ENCODE data around the gene LRRC55. TPM values are rescaled to one million over a fixed set of nuclear protein-coding genes. Genes with fewer than 3 reads are reported as not detected.

LRRC55 gene
- total RNA-seq, 1 experiment from 2014 or later: not detected

DNA sequence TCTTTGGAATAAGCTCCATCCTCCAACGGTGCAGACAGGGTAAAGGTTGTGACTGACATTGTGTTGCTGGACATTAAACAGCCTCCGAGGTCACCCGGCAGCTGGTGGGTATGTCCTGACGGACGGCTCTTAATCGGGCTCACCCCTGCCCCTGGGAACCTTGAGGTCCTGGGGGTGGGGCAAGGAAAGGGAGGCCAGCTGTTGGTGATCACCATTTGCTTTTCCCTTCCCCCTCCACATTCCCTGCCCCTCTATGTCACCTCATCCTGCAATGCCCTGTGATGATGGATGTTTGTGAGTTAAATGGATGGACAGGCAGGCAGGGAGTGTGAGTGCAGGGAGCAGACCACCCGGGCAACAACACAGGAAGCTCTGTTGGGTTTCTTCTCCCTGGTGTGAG, 29.0 kb downstream of the LRRC55 start:
- no peak for DNase-seq
- H3K36me3 ChIP-seq (ENCODE audit: insufficient read depth, low read length): no peaks in the 10 kb centered on the region

DNA sequence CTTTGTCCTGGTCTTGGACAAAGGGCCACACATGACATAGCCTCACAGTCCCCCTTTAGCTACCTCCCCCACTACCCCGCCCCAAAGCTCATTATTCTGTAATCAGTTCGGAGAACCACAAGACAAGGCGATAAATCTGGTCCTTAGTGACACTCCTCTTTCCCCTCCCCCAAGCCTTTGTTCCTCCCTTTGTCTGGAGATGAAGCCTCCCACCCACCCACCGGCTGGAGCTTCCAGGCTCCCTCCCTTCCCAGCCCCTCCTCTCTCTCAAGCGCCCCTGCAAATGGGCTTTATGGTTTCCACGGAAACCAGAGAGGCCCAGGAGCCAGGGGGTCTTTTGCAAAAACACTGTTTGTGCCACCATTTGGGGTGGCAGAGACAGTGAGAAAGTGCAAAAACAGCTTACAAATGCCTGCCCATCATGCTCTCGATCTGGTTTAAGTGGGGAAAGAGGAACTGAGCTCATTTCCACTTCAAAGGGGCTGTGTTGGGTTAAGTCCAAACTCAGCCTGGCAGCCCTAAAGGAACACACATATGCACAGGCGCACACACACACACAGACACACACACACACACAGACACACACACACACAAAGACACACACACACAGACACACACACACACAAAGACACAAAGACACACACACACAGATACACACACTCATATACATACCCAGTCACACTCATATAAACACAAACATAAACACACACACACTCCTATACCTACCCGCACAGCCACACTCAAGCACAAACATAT, 31.8 kb downstream of the LRRC55 start:
- Histone ChIP-seq H2AFZ (ENCODE audit: low read length) (no peak overlapping the region), H3K4me3 (ENCODE audit: low read length) (no peak overlapping the region), H3K27ac (ENCODE audit: low read length) (no peak overlapping the region), H3K9ac (ENCODE audit: low read length) (no peak overlapping the region), H4K20me1 (ENCODE audit: insufficient read depth, low read depth, low read length) (no peaks in the 10 kb centered on the region), H3K79me2 (ENCODE audit: low read length) (no peaks in the 10 kb centered on the region), H3K9me3 (ENCODE audit: low read length) (no peaks in the 10 kb centered on the region), H3K36me3 (ENCODE audit: insufficient read depth, low read length) (no peaks in the 10 kb centered on the region), H3K4me2 (ENCODE audit: low read depth, low read length, poor library complexity, severe bottlenecking) (no peak overlapping the region), H3K27me3 (ENCODE audit: low read length) (no peaks in the 10 kb centered on the region), H3K4me1 (ENCODE audit: low read length) (no peaks in the 10 kb centered on the region), H3K9me2 (replicated peaks; ENCODE audit: insufficient read depth, low read length) (no peaks in the 10 kb centered on the region)
- DNase-seq: no peak

More for the DNA sequence above, 29.0 kb downstream of the LRRC55 start:
- Histone ChIP-seq H3K9me3 (ENCODE audit: low read length) (no peaks in the 10 kb centered on the region), H2AFZ (ENCODE audit: low read length) (no peak overlapping the region), H3K9ac (ENCODE audit: low read length) (no peak overlapping the region), H3K4me3 (ENCODE audit: low read length) (no peak overlapping the region), H4K20me1 (ENCODE audit: insufficient read depth, low read depth, low read length) (no peaks in the 10 kb centered on the region), H3K9me2 (replicated peaks; ENCODE audit: insufficient read depth, low read length) (no peaks in the 10 kb centered on the region), H3K27ac (ENCODE audit: low read length) (no peak overlapping the region), H3K27me3 (ENCODE audit: low read length) (no peaks in the 10 kb centered on the region), H3K4me1 (ENCODE audit: low read length) (no peaks in the 10 kb centered on the region), H3K4me2 (ENCODE audit: low read depth, low read length, poor library complexity, severe bottlenecking) (no peak overlapping the region), H3K79me2 (ENCODE audit: low read length) (no peaks in the 10 kb centered on the region)

DNA sequence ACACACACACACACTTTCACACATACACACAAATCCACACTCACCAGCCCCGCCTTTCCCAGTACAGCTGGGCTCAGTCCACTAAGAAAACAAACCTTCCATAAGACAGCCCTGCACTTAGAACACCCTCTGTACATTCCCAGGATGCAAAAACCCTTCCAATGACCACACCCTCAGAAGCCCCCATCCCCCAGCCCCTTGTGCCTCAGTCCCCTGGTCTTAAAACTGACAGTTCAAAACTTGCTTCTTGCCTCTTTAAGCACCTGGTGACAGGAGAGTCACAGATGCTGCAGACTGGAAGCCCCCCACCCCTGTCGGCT, 32.3 kb downstream of the LRRC55 start:
- Histone ChIP-seq H3K27ac (ENCODE audit: low read length) (no peak overlapping the region), H3K9me3 (ENCODE audit: low read length) (no peaks in the 10 kb centered on the region), H3K4me2 (ENCODE audit: low read depth, low read length, poor library complexity, severe bottlenecking) (no peak overlapping the region), H2AFZ (ENCODE audit: low read length) (no peak overlapping the region), H3K9ac (ENCODE audit: low read length) (no peak overlapping the region), H3K4me1 (ENCODE audit: low read length) (no peaks in the 10 kb centered on the region), H3K79me2 (ENCODE audit: low read length) (no peaks in the 10 kb centered on the region), H3K9me2 (replicated peaks; ENCODE audit: insufficient read depth, low read length) (no peaks in the 10 kb centered on the region), H3K4me3 (ENCODE audit: low read length) (no peak overlapping the region), H3K36me3 (ENCODE audit: insufficient read depth, low read length) (no peaks in the 10 kb centered on the region), H4K20me1 (ENCODE audit: insufficient read depth, low read depth, low read length) (no peaks in the 10 kb centered on the region), H3K27me3 (ENCODE audit: low read length) (no peaks in the 10 kb centered on the region)
- DNase-seq: no peak

DNA sequence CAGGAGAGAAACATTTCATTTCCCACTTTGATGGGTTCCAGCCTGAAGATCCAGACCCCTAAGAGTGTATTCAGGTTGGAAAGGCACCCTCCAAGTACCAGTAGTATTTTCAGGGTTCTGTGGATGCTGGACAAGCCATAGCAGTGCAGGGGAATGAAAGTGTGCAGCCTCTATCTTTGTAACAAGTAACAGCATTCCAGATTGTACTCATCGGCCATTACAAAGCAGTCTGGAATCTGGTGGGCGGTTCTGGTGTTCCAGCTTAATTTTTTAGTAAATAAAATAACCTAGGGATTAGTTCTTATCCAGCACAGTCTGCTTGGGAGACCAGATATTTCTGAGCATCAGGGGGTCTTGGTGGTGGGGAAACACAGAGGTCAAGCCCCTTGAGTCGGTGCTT, 32.7 kb downstream of the LRRC55 start:
- no peaks in the 10 kb centered on the region for H3K4me1 ChIP-seq (ENCODE audit: low read length)
- no peak for DNase-seq
- H3K4me2 ChIP-seq (ENCODE audit: low read depth, low read length, poor library complexity, severe bottlenecking): no peak overlapping the region
- no peaks in the 10 kb centered on the region for H3K36me3 ChIP-seq (ENCODE audit: insufficient read depth, low read length)
- no peaks in the 10 kb centered on the region for H4K20me1 ChIP-seq (ENCODE audit: insufficient read depth, low read depth, low read length)
- H3K4me3 ChIP-seq (ENCODE audit: low read length): no peak overlapping the region
- no peaks in the 10 kb centered on the region for H3K27me3 ChIP-seq (ENCODE audit: low read length)
- no peaks in the 10 kb centered on the region for H3K79me2 ChIP-seq (ENCODE audit: low read length)
- no peaks in the 10 kb centered on the region for H3K9me2 ChIP-seq (replicated peaks; ENCODE audit: insufficient read depth, low read length)
- no peaks in the 10 kb centered on the region for H3K9me3 ChIP-seq (ENCODE audit: low read length)
- H2AFZ ChIP-seq (ENCODE audit: low read length): no peak overlapping the region
- no peak overlapping the region for H3K27ac ChIP-seq (ENCODE audit: low read length)
- H3K9ac ChIP-seq (ENCODE audit: low read length): no peak overlapping the region

DNA sequence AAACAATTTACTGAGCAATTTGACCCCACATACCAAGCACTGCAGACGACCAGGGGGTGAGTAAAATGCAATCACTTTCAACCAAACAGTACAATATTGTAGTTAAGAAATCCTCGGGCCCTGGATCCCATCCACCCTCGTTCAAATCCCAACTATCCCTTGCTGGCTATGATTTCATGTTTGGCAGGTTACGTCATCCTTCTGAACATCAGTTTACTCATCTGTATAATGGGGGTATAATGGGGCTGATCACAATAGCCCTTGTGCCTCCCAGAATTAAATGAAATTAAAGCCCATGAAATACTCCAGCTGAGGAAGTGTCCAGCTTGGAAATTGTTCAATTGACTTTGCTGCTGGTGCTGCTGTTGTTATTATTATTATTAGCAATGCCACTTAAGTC, 34.7 kb downstream of the LRRC55 start:
- Histone ChIP-seq H3K4me3 (ENCODE audit: low read length) (no peak overlapping the region), H3K79me2 (ENCODE audit: low read length) (no peaks in the 10 kb centered on the region), H3K4me1 (ENCODE audit: low read length) (no peaks in the 10 kb centered on the region), H3K27ac (ENCODE audit: low read length) (no peak overlapping the region), H3K9me3 (ENCODE audit: low read length) (no peaks in the 10 kb centered on the region), H3K9me2 (replicated peaks; ENCODE audit: insufficient read depth, low read length) (no peaks in the 10 kb centered on the region), H3K9ac (ENCODE audit: low read length) (no peak overlapping the region), H2AFZ (ENCODE audit: low read length) (no peak overlapping the region), H3K27me3 (ENCODE audit: low read length) (no peaks in the 10 kb centered on the region), H4K20me1 (ENCODE audit: insufficient read depth, low read depth, low read length) (no peaks in the 10 kb centered on the region), H3K4me2 (ENCODE audit: low read depth, low read length, poor library complexity, severe bottlenecking) (no peak overlapping the region), H3K36me3 (ENCODE audit: insufficient read depth, low read length) (no peaks in the 10 kb centered on the region)
- no peak for DNase-seq

DNA sequence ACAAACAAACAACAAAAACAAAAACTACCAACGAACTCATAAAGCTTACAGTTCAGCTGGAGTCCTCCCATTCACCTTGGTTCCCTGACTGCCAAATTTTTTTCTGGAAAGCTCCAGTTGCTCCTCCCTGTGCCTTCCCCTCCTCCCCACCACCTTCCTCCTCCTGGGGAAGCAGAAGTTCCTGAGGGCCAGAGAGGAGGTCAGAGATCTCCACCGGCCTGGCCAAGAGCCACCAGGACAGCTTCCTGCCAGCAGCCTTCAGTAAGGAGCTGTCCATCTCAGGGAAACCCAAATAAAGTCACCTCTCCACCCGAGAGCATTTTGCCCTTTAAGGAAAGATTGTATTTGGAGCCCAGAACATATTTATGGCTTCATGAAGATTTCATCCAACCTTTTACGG, 35.3 kb downstream of the LRRC55 start:
- Histone ChIP-seq H3K9ac (ENCODE audit: low read length) (no peak overlapping the region), H3K9me2 (replicated peaks; ENCODE audit: insufficient read depth, low read length) (no peaks in the 10 kb centered on the region), H3K4me3 (ENCODE audit: low read length) (no peak overlapping the region), H2AFZ (ENCODE audit: low read length) (no peak overlapping the region), H3K79me2 (ENCODE audit: low read length) (no peaks in the 10 kb centered on the region), H3K4me1 (ENCODE audit: low read length) (no peaks in the 10 kb centered on the region), H3K9me3 (ENCODE audit: low read length) (no peaks in the 10 kb centered on the region), H4K20me1 (ENCODE audit: insufficient read depth, low read depth, low read length) (no peaks in the 10 kb centered on the region), H3K4me2 (ENCODE audit: low read depth, low read length, poor library complexity, severe bottlenecking) (no peak overlapping the region), H3K36me3 (ENCODE audit: insufficient read depth, low read length) (no peaks in the 10 kb centered on the region), H3K27ac (ENCODE audit: low read length) (no peak overlapping the region), H3K27me3 (ENCODE audit: low read length) (no peaks in the 10 kb centered on the region)
- no peak for DNase-seq

DNA sequence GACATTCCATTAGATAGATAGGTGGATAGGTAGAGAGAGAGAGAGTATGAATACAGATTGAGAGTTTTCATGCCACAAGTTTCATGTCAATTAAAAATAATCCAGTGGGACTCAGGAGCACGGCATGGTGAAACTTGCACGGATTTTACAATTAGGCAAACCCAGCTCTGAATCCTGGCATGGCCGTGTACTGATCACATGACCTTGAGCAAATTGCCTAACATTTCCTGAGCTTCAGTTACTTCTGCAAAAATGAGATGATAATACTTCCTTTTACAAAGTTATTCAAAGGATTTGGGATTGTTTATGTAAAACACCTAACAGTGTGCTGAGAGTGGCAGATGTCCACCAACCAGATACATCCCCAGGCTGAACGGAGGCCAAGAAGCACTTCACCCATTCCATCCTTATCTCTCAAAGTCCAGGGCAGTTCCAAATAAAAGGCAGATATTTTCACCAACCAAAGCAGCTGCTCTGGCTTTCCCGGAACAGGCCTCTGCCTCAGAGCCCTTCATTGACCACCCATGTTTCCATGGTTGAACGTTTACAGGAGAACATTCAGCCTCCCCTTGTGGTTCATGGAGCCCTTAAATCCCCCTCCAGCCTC, 37.4 kb downstream of the LRRC55 start:
- no peak overlapping the region for H3K9ac ChIP-seq (ENCODE audit: low read length)
- H3K9me2 ChIP-seq (replicated peaks; ENCODE audit: insufficient read depth, low read length): no peaks in the 10 kb centered on the region
- H3K4me1 ChIP-seq (ENCODE audit: low read length): no peaks in the 10 kb centered on the region
- no peak for DNase-seq
- H3K36me3 ChIP-seq (ENCODE audit: insufficient read depth, low read length): no peaks in the 10 kb centered on the region
- no peaks in the 10 kb centered on the region for H4K20me1 ChIP-seq (ENCODE audit: insufficient read depth, low read depth, low read length)
- no peaks in the 10 kb centered on the region for H3K79me2 ChIP-seq (ENCODE audit: low read length)
- no peak overlapping the region for H3K27ac ChIP-seq (ENCODE audit: low read length)
- H3K27me3 ChIP-seq (ENCODE audit: low read length): no peaks in the 10 kb centered on the region
- H3K4me3 ChIP-seq (ENCODE audit: low read length): no peak overlapping the region
- H2AFZ ChIP-seq (ENCODE audit: low read length): no peak overlapping the region
- no peaks in the 10 kb centered on the region for H3K9me3 ChIP-seq (ENCODE audit: low read length)
- H3K4me2 ChIP-seq (ENCODE audit: low read depth, low read length, poor library complexity, severe bottlenecking): no peak overlapping the region

DNA sequence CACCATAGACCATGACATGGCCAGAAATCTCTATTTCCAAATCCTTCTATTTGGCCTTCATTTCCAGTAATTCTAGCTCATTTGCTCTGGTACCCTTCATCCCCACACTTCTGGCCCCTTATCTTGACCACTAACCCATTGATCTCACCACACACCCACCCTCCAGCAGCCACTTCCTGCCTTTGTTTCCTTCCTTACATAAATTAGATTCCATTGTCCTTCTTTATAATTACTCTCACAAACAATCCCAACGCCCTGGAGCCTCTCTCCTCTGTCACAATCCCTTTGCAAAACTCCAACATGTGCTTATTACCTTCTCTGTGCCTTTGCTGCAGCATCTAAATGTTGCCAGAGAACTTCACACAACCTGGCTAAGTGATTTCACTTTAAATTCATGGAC, 40.5 kb downstream of the LRRC55 start:
- Histone ChIP-seq H3K9ac (ENCODE audit: low read length) (no peak overlapping the region), H3K36me3 (ENCODE audit: insufficient read depth, low read length) (no peaks in the 10 kb centered on the region), H3K27ac (ENCODE audit: low read length) (no peak overlapping the region), H3K4me3 (ENCODE audit: low read length) (no peak overlapping the region), H3K9me2 (replicated peaks; ENCODE audit: insufficient read depth, low read length) (no peaks in the 10 kb centered on the region), H2AFZ (ENCODE audit: low read length) (no peak overlapping the region), H3K4me1 (ENCODE audit: low read length) (no peaks in the 10 kb centered on the region), H3K79me2 (ENCODE audit: low read length) (no peaks in the 10 kb centered on the region), H3K9me3 (ENCODE audit: low read length) (no peaks in the 10 kb centered on the region), H4K20me1 (ENCODE audit: insufficient read depth, low read depth, low read length) (no peaks in the 10 kb centered on the region), H3K27me3 (ENCODE audit: low read length) (no peaks in the 10 kb centered on the region), H3K4me2 (ENCODE audit: low read depth, low read length, poor library complexity, severe bottlenecking) (no peak overlapping the region)
- DNase-seq: no peak
